DND-41 (cell line): ENCODE measurements around the gene IQGAP2.

ENCODE experiments used
- EZH2 ChIP-seq: IDR thresholded peaks from 3 replicates; pipeline ENCODE4 v1.6.1; 2012; ENCODE audit warnings: borderline replicate concordance, low read depth, mild to moderate bottlenecking, moderate library complexity, low read length, inconsistent platforms; ENCODE audit not compliant: severe bottlenecking
- TF ChIP-seq, protein P1 (sequence below): IDR thresholded peaks from 2 replicates; pipeline ENCODE4 v1.5.1; 2012; ENCODE audit warnings: borderline replicate concordance, low read length, moderate library complexity, mild to moderate bottlenecking; ENCODE audit not compliant: poor library complexity, severe bottlenecking; ENCODE audit errors: extremely low read depth

DNA sequence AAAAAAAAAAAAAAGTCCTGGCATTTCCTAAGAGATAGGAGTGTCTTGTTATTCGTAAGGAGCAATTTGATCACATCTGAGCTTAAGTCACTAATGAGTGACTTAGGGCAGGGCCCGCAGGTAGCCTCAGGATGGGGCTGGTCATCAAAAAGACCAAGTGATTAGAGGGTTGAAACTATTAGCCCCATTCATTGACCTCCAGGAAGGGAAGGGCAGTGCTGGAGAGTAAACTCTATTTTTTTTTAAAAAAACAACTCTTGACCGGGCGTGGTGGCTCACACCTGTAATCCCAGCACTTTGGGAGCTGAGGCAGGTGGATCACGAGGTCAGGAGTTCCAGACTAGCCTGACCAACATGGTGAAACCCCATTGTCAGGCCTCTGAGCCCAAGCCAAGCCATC is 46.2 kb upstream of the IQGAP2 start:
- TF ChIP-seq, protein P1, sequence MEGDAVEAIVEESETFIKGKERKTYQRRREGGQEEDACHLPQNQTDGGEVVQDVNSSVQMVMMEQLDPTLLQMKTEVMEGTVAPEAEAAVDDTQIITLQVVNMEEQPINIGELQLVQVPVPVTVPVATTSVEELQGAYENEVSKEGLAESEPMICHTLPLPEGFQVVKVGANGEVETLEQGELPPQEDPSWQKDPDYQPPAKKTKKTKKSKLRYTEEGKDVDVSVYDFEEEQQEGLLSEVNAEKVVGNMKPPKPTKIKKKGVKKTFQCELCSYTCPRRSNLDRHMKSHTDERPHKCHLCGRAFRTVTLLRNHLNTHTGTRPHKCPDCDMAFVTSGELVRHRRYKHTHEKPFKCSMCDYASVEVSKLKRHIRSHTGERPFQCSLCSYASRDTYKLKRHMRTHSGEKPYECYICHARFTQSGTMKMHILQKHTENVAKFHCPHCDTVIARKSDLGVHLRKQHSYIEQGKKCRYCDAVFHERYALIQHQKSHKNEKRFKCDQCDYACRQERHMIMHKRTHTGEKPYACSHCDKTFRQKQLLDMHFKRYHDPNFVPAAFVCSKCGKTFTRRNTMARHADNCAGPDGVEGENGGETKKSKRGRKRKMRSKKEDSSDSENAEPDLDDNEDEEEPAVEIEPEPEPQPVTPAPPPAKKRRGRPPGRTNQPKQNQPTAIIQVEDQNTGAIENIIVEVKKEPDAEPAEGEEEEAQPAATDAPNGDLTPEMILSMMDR: no peak
- no peak for TF ChIP-seq EZH2
